Ishikawa (cell line): ENCODE results near the gene KLHDC10.

Source experiments
- CEBPB ChIP-seq: IDR thresholded peaks from 2 replicates; pipeline ENCODE4 v1.6.1; 2012
- EGR1 ChIP-seq: IDR thresholded peaks from 2 replicates; pipeline ENCODE4 v1.6.1; 2012
- EP300 ChIP-seq: IDR thresholded peaks from 2 replicates; pipeline ENCODE4 v1.6.1; 2012; ENCODE audit warnings: borderline replicate concordance
- FOXM1 ChIP-seq: IDR thresholded peaks from 2 replicates; pipeline ENCODE4 v1.6.1; 2012; ENCODE audit warnings: low read depth, borderline replicate concordance
- MAX ChIP-seq: IDR thresholded peaks from 2 replicates; pipeline ENCODE4 v1.6.1; 2012
- NFIC ChIP-seq: IDR thresholded peaks from 2 replicates; pipeline ENCODE4 v1.6.1; 2012
- RAD21 ChIP-seq: IDR thresholded peaks from 2 replicates; pipeline ENCODE4 v1.6.1; 2012; ENCODE audit warnings: low read depth
- REST ChIP-seq: IDR thresholded peaks from 2 replicates; pipeline ENCODE4 v1.6.1; 2012; ENCODE audit warnings: low read depth, mild to moderate bottlenecking
- TAF1 ChIP-seq: IDR thresholded peaks from 2 replicates; pipeline ENCODE4 v1.6.1; 2012; ENCODE audit warnings: low read depth, mild to moderate bottlenecking
- TCF12 ChIP-seq: IDR thresholded peaks from 2 replicates; pipeline ENCODE4 v1.6.1; 2012; ENCODE audit warnings: low read depth
- TEAD4 ChIP-seq: IDR thresholded peaks from 2 replicates; pipeline ENCODE4 v1.6.1; 2012
- USF1 ChIP-seq: IDR thresholded peaks from 2 replicates; pipeline ENCODE4 v1.6.1; 2012
- YY1 ChIP-seq: IDR thresholded peaks from 2 replicates; pipeline ENCODE4 v1.6.1; 2012; ENCODE audit warnings: low read depth
- ZBTB7A ChIP-seq: IDR thresholded peaks from 2 replicates; pipeline ENCODE4 v1.6.1; 2012; ENCODE audit warnings: low read depth

- TF ChIP-seq EP300: no peak
- TF ChIP-seq RAD21: peak; percentile 58
- TF ChIP-seq MAX: no peak
- TF ChIP-seq TAF1: no peak
- TF ChIP-seq CEBPB: no peak
- TF ChIP-seq TCF12: no peak
- no peak for TF ChIP-seq FOXM1
- peak; percentile 61 for TF ChIP-seq TEAD4
- no peak for TF ChIP-seq USF1
- TF ChIP-seq EGR1: no peak
- no peak for TF ChIP-seq YY1
- TF ChIP-seq REST: no peak
- no peak for TF ChIP-seq ZBTB7A
- no peak for TF ChIP-seq NFIC
Observed at GRCh38 chr7:130063036-130063435, 7.3 kb upstream of the KLHDC10 start.
